BLaER1 treated with 17β-estradiol and CSF1 and Interleukin-3, amounts not matched to agents 10 nM and 100 nM (cell line): Measurements from ENCODE around the gene RCE1.

Source experiments
- H3K27ac ChIP-seq, 11 experiments: shearing (Covaris generic); formaldehyde crosslinking; 2 replicates each; pipeline ENCODE4 v1.8.1; 2022
- H3K27me3 ChIP-seq, 11 experiments: shearing (Covaris generic); formaldehyde crosslinking; 2 replicates each; pipeline ENCODE4 v1.8.1; 2022
- H3K36me3 ChIP-seq, 11 experiments: shearing (Covaris generic); formaldehyde crosslinking; 2 replicates each; pipeline ENCODE4 v1.8.1; 2022
- H3K4me1 ChIP-seq, 10 experiments: shearing (Covaris generic); formaldehyde crosslinking; 2 replicates each; pipeline ENCODE4 v1.8.1; 2022
- H3K4me2 ChIP-seq, 11 experiments: shearing (Covaris generic); formaldehyde crosslinking; 2 replicates each; pipeline ENCODE4 v1.8.1; 2022
- H3K4me3 ChIP-seq, 10 experiments: shearing (Covaris generic); formaldehyde crosslinking; 2 replicates each; pipeline ENCODE4 v1.8.1; 2022
- H3K9ac ChIP-seq, 11 experiments: shearing (Covaris generic); formaldehyde crosslinking; 2 replicates each; pipeline ENCODE4 v1.8.1; 2022
- H3K9me3 ChIP-seq, 11 experiments: shearing (Covaris generic); formaldehyde crosslinking; replicated peaks in 1 of 11; 2 replicates each; pipeline ENCODE4 v1.8.1; 2022
- H4K20me1 ChIP-seq, 11 experiments: shearing (Covaris generic); formaldehyde crosslinking; 2 replicates each; pipeline ENCODE4 v1.8.1; 2022
- Cebpa-rat ChIP-seq, 11 experiments: shearing (Covaris generic); IDR thresholded peaks; 2 replicates each; pipeline ENCODE4 v1.8.1; 2022

Gene RCE1

DNA sequence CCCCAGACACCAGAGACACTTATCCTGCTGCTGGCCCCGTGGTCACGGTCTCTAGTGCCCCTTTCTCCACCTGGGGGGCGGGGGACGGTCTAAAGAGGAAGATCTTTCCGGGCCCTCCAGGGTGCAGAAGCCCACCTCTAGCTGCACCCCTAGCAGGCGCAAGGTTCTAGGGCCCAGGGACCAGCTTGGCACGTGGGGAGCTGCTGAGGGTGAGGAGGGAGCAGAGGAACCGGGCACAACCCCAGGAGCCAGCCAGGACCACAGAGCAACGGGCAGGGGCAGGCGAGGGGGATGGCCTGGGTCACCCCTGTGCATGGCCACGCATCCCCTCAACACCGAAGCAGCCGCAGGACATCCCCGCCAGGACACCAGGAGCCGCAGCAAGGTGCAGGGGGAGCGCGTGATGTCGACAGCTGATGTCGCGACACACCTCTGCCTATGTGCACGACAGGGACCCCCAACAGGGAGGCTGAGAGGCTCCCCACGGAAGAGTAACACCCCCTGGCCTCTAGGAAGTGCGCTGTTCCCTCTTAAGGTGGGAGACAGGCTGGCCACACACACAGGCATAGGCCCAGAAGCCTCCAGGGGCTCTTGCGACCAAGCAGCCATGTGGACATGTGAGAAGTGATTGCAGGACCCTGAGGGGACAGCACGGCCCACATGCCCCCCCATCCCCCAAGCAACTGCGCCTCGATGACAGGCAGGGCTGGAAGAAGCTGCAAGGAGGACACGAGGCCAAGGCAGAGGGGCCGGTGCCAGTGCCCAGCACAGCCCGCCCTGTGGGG lies 18.7 kb downstream of the RCE1 start:
- Histone ChIP-seq H3K9ac (peak overlapping the region in 6 of 11 experiments; percentile 3 to 63 (median 37); a peak in 6 of 22 replicates), H3K4me2 (peak overlapping the region in 8 of 11 experiments; percentile 26 to 74 (median 53); a peak in 14 of 22 replicates), H3K36me3 (peaks cover 22 to 58% (median 38%) of the 10 kb centered on the region in 11 experiments; a peak in 21 of 22 replicates), H4K20me1 (peaks cover 13 to 81% (median 51%) of the 10 kb centered on the region in 11 experiments; a peak in 21 of 22 replicates), H3K9me3 (no peaks in the 10 kb centered on the region), H3K4me1 (peaks cover 42 to 66% (median 57%) of the 10 kb centered on the region in 10 experiments), H3K27me3 (no peaks in the 10 kb centered on the region), H3K4me3 (no peak overlapping the region), H3K27ac (peak overlapping the region in 2 of 11 experiments; percentile 34 to 45; a peak in 3 of 22 replicates)
- no peak for TF ChIP-seq Cebpa-rat (IDR thresholded peaks at IDR 0.05)

DNA sequence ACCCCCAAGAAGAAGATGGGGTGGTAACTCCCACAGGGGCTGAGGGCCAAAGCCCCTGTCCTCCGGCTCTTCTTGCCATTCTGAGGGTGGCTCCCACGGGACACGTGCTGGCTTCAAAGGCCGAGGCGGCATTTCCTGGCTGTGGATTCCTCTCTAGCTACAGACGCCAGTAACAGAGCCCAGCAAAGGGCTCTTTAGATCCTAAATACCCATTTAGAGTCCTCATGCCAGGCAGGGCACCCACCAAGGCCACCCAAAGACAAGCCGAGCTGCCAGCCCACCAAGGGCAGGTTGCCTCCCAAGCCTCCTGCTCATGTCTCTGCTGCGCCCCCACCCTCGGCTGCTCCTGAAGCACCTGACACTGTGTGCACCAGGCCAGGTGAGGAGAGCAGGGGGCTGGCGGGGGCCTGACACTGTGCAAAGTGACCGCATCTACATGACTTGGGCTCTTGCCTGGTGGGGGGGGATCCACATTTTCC lies 19.4 kb downstream of the RCE1 start:
- Histone ChIP-seq H3K27me3 (no peaks in the 10 kb centered on the region), H3K4me1 (peaks cover 40 to 64% (median 55%) of the 10 kb centered on the region in 10 experiments), H3K4me2 (peak overlapping the region in 8 of 11 experiments; percentile 26 to 74 (median 53); a peak in 14 of 22 replicates), H3K27ac (peak overlapping the region in 2 of 11 experiments; percentile 34 to 45; a peak in 3 of 22 replicates), H3K9me3 (no peaks in the 10 kb centered on the region), H3K36me3 (peaks cover 25 to 58% (median 37%) of the 10 kb centered on the region in 11 experiments; a peak in 21 of 22 replicates), H3K9ac (peak overlapping the region in 6 of 11 experiments; percentile 3 to 63 (median 37); a peak in 6 of 22 replicates), H4K20me1 (peaks cover 13 to 79% (median 48%) of the 10 kb centered on the region in 11 experiments; a peak in 21 of 22 replicates), H3K4me3 (no peak overlapping the region)
- TF ChIP-seq Cebpa-rat (IDR thresholded peaks at IDR 0.05) = no peak

DNA sequence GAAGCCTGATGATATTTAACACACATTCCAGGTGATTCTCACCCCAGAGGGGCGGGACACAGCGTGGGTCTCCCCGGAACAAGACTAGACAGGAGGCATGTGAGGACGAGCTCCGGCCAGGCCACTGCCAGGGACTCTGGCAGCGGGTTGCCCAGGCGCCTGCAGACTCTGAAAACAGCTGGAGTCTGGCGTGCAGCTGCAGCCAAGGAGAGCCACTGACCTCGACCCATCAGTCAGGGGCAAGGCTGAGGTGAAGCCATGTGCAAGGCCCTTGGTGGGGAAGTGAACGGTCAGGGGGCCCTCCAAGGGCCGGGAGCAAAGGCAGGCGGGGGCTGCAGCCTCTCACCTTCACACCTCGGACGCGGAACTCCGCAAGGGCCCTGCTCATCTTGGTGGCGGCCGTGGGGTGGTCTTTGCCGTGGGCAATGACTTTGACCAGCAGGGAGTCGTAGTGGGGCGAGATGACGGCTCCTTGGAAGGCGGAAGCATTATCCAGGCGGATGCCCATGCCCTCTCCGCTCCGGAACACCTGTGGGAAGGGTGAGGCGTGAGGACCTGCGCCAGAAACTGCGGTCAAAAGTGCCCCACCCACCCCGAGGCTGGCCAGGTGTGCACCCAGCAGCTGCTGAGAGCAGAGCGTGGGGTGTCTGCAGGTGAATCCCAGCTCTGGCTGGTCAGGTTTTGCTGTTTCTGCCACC lies 20.3 kb downstream of the RCE1 start:
- TF ChIP-seq Cebpa-rat (IDR thresholded peaks at IDR 0.05) = no peak
- Histone ChIP-seq H3K9ac (peak overlapping the region in 1 of 11 experiments; percentile 24; a peak in 3 of 22 replicates), H3K27me3 (no peaks in the 10 kb centered on the region)

DNA sequence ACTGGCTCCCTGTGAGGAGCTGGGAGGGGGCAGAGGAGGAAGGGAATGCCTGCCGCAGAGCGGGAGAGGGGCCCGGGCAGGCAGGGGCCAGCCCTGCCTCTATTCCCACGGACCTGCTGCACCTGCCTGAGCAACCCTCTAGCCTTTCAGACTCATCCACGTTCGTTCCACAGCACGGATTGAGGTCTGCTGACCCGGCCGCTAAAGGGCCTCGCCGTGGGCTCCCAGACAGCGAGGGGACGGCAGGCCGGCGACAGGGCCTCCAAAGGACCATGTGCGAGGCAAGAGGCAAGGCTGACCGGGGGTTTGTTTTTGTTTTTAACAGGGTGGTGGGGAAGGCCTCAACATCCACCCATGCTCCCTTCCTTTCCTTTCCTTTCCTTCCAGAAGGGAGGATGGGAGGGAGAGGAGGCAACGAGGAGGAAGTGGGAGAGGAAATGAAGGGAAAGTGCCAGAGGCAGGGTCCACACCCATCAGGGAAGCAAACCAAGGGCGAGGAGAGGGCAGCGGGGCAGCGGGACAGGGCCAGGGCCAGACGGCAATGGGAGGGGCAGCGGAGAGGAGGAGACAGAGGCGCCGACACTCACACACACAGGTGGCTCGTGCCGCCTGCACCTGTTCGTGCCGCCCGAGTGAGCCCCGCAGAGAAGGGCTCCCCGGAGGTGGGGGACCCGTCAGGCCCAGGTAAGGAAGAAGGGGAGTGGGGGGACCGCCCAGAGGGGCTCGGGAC lies 21.1 kb downstream of the RCE1 start:
- Histone ChIP-seq H3K9me3 (no peaks in the 10 kb centered on the region), H4K20me1 (peaks cover 13 to 62% (median 31%) of the 10 kb centered on the region in 11 experiments; a peak in 21 of 22 replicates), H3K4me1 (peaks cover 26 to 57% (median 46%) of the 10 kb centered on the region in 10 experiments), H3K27ac (no peak overlapping the region), H3K4me3 (no peak overlapping the region), H3K4me2 (peak overlapping the region in 9 of 11 experiments; percentile 23 to 55 (median 44); a peak in 14 of 22 replicates), H3K9ac (peak overlapping the region in 5 of 11 experiments; percentile 9 to 34 (median 24); a peak in 7 of 22 replicates), H3K27me3 (no peaks in the 10 kb centered on the region), H3K36me3 (peaks cover 14 to 59% (median 20%) of the 10 kb centered on the region in 11 experiments)
- TF ChIP-seq Cebpa-rat (IDR thresholded peaks at IDR 0.05) = no peak

More for the DNA sequence above, 20.3 kb downstream of the RCE1 start:
- no peak overlapping the region for H3K4me3 ChIP-seq
- H3K4me2 ChIP-seq = no peak overlapping the region; a peak in 1 of 22 replicates
- H4K20me1 ChIP-seq = peaks cover 13 to 69% (median 38%) of the 10 kb centered on the region in 11 experiments; a peak in 21 of 22 replicates
- peaks cover 21 to 59% (median 27%) of the 10 kb centered on the region in 11 experiments for H3K36me3 ChIP-seq
- H3K27ac ChIP-seq = no peak overlapping the region
- H3K4me1 ChIP-seq = peaks cover 30 to 58% (median 48%) of the 10 kb centered on the region in 10 experiments
- H3K9me3 ChIP-seq = no peaks in the 10 kb centered on the region

DNA sequence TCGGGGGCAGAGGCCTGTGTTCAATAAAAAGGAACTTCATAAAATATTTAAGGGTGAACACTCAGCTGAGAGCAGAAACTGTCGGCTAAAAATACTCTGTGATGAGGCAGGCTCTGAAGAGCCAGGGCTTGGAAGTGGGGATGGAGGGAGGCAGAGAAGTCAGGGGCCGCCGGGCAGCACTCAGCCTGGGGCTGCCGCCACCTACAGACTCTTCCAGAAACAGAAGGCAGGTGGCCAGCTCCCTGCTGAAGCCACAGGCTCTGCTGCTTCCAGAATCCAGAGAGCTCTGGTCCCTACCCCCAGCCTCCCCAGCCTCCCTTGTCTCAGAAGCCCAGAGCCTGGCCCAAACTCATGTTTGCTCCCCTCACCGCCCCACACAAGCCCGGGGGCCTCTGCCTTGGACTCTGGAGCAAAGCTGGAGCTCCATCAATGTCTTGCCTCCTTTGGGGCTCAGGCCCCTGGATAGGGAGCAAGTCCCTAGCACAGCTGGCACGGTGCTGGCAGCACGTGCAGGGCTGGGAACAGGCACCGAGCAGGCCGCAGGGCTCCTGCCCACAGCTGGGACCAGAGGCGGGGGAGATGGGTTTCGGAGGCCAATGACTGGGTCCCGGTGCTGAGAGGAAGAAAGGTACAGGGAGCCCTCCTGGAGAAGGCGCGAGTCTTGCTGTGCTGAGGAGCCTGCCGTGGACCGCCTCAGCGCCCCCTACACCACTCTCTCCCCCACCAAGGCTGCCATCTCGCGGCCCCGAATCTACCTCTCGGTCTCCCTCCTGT lies 21.9 kb downstream of the RCE1 start:
- peaks cover 8 to 59% (median 15%) of the 10 kb centered on the region in 11 experiments; a peak in 20 of 22 replicates for H3K36me3 ChIP-seq
- H3K4me2 ChIP-seq = peak overlapping the region in 9 of 11 experiments; percentile 23 to 55 (median 44); a peak in 14 of 22 replicates
- no peak for TF ChIP-seq Cebpa-rat (IDR thresholded peaks at IDR 0.05)
- H3K9ac ChIP-seq = peak overlapping the region in 4 of 11 experiments; percentile 15 to 34 (median 24); a peak in 5 of 22 replicates
- H3K27me3 ChIP-seq = no peaks in the 10 kb centered on the region
- H3K27ac ChIP-seq = peak overlapping the region in 1 of 11 experiments; percentile 10; a peak in 1 of 22 replicates
- H3K4me1 ChIP-seq = peaks cover 19 to 49% (median 40%) of the 10 kb centered on the region in 10 experiments; a peak in 19 of 20 replicates
- H4K20me1 ChIP-seq = peaks cover 11 to 54% (median 23%) of the 10 kb centered on the region in 11 experiments; a peak in 21 of 22 replicates
- H3K4me3 ChIP-seq = no peak overlapping the region
- H3K9me3 ChIP-seq = no peaks in the 10 kb centered on the region

DNA sequence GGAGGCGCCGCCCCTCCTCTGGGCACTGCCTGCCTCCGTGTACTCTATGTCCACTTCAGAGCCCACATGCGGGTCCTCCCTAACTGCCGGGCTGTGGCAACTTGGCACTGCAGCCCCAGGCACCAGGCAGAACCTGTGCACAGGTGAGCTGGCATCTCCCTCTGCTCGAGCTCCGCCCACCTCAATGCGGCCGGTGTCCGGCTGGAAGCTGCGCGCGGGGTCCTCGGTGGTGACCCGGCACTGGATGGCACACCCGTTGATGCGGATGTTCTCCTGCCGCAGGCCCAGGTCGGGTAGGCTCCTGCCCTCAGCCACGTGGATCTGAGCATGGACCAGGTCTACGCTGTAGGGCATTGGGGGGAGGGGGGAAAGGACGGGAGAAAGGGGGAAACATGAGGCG lies 22.8 kb downstream of the RCE1 start:
- no peaks in the 10 kb centered on the region for H3K9me3 ChIP-seq
- H4K20me1 ChIP-seq = peaks cover 2 to 45% (median 14%) of the 10 kb centered on the region in 11 experiments; a peak in 19 of 22 replicates
- no peaks in the 10 kb centered on the region for H3K27me3 ChIP-seq
- no peak overlapping the region for H3K4me2 ChIP-seq
- peaks cover 12 to 40% (median 33%) of the 10 kb centered on the region in 10 experiments; a peak in 19 of 20 replicates for H3K4me1 ChIP-seq
- H3K9ac ChIP-seq = 0 out of 22 replicates have a peak overlapping the region, but pooled peaks of 1 of the 11 experiments have one; percentile 13
- no peak overlapping the region for H3K27ac ChIP-seq
- no peak for TF ChIP-seq Cebpa-rat (IDR thresholded peaks at IDR 0.05)
- no peak overlapping the region for H3K4me3 ChIP-seq
- peaks cover 0 to 59% (median 14%) of the 10 kb centered on the region in 11 experiments; a peak in 18 of 22 replicates for H3K36me3 ChIP-seq

DNA sequence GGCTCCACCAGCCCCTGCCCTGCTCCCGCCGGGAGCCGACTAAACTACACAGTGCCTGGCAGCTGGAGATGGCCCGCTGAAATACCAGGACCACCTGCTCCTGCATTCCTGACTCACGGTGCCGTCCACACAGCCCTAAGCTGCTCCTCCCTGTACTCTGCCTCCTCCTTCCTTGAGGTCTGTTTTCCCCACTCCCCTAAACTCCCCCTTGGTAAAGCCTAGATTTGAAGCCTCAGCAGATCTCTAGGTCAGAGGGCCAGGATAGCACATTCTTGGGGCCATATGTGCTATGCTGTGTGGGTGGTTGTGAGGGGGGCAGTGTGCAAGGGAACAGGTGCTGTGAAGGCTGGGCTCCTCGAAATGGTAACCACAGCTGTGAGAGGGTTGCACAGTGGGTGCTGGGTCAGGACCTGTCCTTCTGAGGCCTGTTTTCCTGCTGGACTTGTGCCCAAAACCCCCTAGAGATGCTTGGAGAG lies 23.3 kb downstream of the RCE1 start:
- Histone ChIP-seq H3K27ac (no peak overlapping the region), H3K27me3 (no peaks in the 10 kb centered on the region), H3K4me1 (peaks cover 12 to 36% (median 33%) of the 10 kb centered on the region in 10 experiments; a peak in 19 of 20 replicates), H3K4me2 (no peak overlapping the region), H3K36me3 (peaks cover 0 to 61% (median 12%) of the 10 kb centered on the region in 11 experiments; a peak in 14 of 22 replicates), H4K20me1 (peaks cover 0 to 41% (median 11%) of the 10 kb centered on the region in 11 experiments; a peak in 13 of 22 replicates), H3K4me3 (no peak overlapping the region), H3K9ac (0 out of 22 replicates have a peak overlapping the region, but pooled peaks of 1 of the 11 experiments have one; percentile 13), H3K9me3 (no peaks in the 10 kb centered on the region)
- TF ChIP-seq Cebpa-rat (IDR thresholded peaks at IDR 0.05) = no peak
